CD4-positive, alpha-beta T cell treated with Interleukin-17A for 4 hours (primary cell): ENCODE measurements around the gene ADH7.
"Not testable (repeated sequence)": the region's sequence is repeated elsewhere in the genome, so short reads cannot be mapped to it uniquely, and the experiment has no call there.

Experiments used
- DNase-seq: peaks from one replicate; pipeline ENCODE4 v3.0.0-alpha.2; 2020; ENCODE audit warnings: mixed read lengths

Gene ADH7

DNA sequence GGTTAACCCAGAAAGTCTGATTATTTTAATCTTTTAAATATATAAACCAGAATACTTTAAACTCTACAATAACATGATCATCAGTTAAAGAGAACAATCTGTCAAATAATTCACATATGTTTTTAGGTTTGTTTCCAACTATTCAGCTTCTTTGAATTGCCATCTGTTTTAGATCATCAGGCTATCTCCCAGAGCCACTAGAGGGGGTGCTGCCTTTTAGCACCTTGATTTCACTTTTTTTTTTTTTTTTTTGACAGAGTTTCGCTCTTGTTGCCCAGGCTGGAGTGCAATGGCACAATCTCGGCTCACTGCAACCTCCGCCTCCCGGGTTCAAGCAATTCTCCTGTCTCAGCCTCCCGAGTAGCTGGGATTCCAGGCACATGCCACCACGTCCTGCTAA, 57.8 kb downstream of the ADH7 start:
- not testable (repeated sequence) for DNase-seq

DNA sequence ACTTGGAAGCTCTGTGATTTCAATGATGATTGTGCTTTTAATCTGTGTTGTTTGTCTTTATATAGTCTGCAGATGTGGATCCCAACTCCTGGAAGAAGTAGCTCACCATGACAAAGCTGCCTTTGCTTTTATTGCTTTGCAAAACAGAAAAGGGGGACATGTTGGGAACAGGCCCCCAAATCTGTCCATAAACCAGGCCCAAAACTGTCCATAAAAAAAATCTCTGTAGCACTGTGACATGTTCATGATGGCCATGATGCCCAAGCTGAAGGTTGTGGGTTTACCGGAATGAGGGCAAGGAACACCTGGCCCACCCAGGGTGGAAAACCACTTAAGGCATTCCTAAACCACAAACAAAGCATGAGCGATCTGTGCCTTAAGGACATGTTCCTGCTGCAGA, 62.7 kb downstream of the ADH7 start:
- not testable (repeated sequence) for DNase-seq

DNA sequence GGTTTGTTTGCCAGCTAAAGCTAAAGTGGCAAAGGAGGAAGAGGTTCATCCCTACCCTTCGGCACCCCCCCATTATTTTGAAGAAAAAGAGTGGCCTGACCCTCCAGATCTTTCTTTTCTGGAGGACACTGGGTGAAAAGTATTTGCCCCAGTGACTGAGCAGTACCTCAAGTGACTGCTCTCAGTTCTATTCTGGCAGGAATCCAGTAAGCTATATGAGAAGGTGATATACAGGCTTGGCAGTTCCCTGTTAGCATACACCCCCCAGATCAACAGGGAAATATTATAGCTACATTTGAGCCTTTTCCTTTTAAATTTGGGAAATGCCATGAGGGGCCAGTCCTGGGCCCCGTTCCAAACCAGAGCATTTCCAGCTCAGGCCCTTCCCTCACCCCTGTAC, 67.3 kb downstream of the ADH7 start:
- not testable (repeated sequence) for DNase-seq

DNA sequence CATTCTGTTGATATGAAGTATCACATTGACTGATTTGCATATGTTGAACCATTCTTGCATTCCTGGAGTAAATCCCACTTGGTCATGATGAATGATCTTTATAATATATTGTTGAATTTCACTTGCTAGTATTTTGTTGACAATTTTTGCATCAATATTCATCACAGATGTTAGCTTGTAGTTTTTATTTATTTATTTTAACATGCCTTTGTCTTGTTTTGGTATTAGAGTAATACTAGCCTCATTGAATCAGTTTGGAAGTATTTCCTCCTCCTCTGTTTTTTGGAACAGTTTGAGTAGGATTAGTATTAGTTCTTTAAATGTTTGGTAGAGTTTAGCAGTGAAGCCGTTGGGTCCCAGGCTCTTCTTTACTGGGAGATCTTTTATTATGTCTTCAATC, 68.7 kb downstream of the ADH7 start:
- no peak for DNase-seq

DNA sequence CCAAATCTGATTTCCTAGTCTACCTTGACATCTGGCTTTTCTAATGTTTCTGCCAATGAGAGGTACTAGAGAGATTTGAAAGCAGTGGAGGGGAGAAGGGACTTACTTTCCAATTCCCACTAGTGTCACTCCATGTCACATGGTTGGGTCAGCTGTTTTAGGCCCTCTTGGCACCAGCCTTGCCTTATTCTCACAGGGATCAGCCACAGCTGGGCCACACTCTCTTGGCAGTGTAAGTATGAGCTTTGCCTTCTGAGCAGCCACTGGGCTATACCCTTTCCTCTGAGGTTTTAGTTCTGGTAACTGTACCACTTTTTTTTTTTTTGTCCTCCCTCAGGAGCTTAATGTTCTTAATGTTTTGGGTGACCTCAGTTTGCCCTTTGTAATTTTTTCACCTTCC, 72.4 kb downstream of the ADH7 start:
- no peak for DNase-seq
